HG03558 (cell line): ENCODE measurements around the gene ABCD1.
"Not testable (repeated sequence)": the region's sequence is repeated elsewhere in the genome, so short reads cannot be mapped to it uniquely, and the experiment has no call there.

Source experiments
- ATAC-seq: cut with Tn5 transposase; IDR thresholded peaks from one replicate; pipeline ENCODE4 v1.9.1; 2021; ENCODE audit warnings: moderate number of reproducible peaks; ENCODE audit not compliant: unreplicated experiment; ENCODE audit errors: extremely low read depth

ABCD1 gene

GRCh38 chrX:153706799-153707198 lies 17.9 kb upstream of the ABCD1 start:
- no peak for ATAC-seq

GRCh38 chrX:153707406-153707805 lies 17.2 kb upstream of the ABCD1 start:
- no peak for ATAC-seq

DNA sequence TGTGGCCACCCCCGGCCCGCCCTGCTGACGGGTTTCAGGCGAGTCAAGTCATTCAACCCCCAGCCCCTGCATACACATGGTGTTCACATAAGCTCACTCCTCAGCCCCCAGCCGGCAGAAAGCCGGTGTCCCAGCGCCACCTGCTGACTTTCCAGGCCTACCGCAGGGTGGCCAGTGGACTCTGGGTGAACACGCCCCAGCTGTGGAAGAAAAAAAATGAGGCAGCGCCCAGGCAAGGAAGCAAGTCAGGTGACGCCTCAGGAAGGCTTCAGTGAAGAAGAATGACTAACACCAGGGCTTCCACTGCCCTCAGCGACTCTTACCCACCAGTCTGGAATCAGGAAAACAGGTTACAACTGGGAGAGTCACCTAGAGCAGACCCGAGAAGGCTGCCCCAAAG lies 16.2 kb upstream of the ABCD1 start:
- no peak for ATAC-seq

DNA sequence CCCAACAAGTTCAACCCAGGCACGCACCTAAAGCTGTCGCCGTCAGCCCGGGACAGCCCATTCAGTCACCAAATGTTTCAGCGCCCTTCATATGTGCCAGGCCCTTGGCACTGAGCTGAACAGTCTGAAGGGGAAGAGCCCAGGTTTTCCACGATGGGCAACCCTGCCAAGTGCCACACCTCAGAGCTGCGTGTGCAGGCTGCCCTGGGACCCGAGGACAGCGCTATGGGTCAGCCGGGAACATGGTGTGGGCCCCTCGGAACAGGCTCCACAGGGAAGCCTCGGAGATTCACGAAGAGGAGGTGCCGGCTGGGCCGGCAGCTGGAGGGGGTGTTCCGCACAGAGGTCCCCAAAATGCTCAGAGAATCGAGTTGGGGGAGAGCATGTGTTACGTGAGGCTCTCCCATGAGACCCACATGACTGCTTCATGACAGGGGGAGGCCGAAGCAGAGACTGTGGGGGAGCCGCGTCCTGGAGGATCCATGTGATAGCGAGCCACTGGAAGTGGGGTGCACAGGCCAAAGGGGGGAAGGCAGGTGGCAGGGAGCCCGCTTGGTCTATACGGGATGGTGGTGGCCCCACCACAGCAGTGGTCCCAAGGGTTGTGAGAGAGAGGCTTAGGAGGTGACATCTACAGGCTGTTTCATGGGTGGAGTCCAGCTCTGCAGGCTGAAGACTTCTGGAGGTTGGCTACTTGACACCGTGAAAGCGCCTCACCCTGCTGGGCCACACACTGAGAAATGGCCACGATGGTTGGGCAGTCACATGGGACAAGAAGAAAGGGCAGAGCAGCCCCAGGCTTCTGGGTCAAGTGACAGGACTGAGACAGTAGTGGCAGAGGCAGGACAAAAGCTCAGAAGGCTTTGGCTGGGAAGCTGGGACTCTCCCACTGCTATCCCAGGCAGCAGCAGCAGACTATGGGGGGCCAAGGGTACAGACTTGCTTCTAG lies 14.7 kb upstream of the ABCD1 start:
- no peak for ATAC-seq

DNA sequence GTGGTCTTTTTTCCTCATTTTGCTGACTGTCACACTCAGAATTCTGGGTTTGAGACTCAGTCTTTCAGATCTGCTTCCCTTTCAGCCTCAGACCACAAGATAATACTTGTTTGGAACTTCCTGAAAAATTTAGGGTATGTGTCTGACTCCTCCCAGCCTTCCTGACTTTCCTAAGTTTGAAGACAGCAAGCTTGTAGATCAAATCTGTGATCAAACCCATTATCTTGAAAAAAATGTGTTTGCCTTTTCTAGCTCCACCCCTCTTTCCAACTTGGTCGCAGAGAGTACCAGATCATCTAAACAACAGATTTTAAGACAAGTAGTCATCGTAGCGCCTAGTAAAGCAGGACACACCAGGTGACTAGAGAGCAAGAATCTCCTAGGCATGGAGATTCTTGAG lies 10.4 kb upstream of the ABCD1 start:
- no peak for ATAC-seq

GRCh38 chrX:153717445-153717844 lies 7.2 kb upstream of the ABCD1 start:
- ATAC-seq: no peak

- no peak for ATAC-seq
Measured at GRCh38 chrX:153719238-153719637, 5.4 kb upstream of the ABCD1 start.

DNA sequence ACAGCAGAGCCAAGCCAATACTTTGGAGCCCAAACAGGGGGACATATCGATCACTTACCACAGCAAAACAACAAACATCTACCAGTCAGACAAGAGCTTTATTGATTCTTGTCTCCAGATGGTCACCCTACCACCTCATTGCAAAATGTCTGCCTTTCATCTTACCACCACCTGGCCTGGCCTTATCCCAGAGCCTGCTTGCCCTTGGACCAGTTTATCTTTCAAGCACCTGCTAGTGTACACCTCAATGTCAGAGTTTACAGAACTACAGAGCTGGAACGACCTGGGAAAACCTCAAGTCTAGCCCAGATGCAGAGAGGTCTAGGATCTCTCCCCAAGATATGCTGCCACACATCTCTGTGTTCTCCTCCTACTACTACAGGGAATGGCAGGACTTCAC lies 5.0 kb upstream of the ABCD1 start:
- ATAC-seq: no peak

DNA sequence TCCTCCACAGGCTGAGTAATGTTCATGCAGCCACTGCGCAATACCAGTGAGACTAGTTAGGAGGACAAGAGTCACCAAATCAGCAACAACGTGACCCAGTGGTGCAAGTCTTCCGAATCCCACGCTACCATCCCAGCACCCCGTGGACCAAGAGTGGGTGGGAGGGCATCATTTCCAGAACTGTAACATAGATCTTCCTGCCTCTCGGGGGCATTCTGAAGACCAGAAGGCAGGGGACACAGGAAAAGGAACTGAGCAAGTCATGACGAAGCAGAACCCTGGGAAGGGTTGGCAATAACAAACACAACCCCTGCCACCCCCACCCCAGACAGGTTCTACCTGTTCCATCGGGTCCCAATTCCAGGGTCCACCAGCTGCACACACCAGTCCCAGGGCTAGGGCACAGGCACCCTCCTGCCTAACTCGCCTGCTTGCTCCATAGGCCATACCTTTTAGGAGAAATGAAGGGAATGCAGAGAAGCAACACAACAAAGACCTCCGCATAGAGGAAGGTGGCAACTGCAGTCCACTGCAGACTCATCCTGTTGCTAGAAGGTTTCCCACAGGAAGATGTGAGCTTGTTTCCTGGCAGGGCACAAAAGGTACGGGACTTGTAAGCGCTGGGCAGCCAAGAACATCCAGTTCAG lies 1.8 kb upstream of the ABCD1 start:
- no peak for ATAC-seq

DNA sequence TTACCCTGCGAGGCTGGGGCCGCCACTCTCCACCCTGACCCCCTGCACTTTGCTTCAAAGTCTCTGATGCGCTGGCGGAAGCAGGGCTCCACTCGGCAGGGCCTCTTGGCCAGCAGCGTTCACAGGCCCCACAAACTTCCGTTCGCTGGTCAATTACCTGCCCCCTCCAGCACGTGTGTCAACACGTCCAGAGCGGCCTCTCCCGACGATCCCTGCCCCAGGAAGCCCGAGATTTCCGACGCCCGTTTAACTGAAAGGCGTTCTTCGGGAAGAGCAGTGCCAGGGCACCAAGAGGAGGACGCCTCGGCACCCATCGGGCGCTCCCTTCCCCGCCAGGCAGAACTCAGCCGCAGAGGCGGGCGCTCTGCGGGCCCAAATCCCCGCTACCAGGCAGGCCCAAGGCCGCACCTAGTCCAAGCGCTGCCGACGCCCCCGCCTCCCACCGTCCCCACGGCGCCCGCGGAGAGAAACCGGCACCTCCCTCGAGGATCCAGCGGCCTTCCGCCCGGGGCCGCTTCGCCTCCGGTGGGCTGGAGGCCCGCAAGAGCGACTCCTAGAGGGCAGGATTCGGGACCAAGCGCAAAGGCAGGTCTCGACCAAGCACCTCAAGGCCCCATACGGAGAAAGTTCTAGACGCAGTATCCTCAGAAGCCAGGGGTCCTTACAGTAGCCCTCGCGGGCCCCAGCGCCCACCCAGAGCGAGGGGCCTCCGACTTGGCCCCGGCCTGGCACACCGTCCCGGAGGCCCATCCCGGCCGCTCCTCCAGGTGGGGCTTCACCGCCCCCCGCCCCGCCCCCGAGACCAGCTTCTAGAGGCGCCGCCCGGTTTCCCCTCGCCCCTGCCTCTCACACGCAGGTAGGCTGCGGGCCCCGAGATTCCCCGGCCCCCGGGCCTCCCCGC lies 1.1 kb upstream of the ABCD1 start:
- no peak for ATAC-seq

DNA sequence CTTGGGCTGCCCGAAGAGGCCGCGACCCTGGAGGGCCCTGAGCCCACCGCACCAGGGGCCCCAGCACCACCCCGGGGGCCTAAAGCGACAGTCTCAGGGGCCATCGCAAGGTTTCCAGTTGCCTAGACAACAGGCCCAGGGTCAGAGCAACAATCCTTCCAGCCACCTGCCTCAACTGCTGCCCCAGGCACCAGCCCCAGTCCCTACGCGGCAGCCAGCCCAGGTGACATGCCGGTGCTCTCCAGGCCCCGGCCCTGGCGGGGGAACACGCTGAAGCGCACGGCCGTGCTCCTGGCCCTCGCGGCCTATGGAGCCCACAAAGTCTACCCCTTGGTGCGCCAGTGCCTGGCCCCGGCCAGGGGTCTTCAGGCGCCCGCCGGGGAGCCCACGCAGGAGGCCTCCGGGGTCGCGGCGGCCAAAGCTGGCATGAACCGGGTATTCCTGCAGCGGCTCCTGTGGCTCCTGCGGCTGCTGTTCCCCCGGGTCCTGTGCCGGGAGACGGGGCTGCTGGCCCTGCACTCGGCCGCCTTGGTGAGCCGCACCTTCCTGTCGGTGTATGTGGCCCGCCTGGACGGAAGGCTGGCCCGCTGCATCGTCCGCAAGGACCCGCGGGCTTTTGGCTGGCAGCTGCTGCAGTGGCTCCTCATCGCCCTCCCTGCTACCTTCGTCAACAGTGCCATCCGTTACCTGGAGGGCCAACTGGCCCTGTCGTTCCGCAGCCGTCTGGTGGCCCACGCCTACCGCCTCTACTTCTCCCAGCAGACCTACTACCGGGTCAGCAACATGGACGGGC lies 579 bp downstream of the ABCD1 start:
- ATAC-seq: no peak

- ATAC-seq: no peak
Measured at GRCh38 chrX:153725832-153726285, 1.2 kb downstream of the ABCD1 start.

- no peak for ATAC-seq
Measured at GRCh38 chrX:153726286-153727122, 1.8 kb downstream of the ABCD1 start.

DNA sequence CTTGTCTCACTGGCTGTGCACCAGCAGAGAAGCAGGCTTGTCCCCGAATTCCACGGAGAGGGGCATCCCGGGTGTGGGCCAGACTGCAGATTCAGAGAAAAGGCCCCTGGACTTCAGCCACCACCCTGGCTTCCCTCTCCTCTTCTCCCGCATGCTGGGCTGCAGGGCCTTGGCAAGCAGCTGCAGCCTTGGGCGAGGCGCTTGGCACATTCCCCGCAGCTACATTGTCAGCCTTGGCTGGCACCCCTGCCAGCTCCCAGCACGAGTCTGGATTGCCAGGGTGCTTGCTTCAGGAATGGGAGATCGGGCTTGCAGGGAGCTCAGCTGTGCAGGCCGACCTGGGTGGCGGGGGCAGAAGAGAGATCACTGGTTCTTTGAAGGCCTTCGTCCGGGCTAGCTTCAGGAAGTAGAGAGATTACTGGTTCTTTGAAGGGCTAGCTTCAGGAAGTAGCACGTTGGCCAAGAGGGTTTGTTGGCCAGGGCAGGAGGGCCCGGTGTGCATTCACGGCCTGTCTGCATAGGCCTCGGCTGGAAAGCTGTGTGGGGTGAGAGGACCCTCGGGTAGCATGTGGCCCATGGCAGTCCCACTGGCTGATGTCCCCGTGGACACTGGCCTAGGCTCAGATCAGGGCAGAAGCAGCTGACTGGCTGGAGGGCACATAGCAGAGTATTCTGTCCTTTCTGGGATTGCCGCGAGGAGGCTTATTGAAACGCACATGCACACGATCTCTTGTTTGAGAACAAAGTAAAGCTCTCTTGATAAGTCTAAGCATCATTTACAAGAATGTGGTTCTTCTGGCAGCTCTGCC lies 2.7 kb downstream of the ABCD1 start:
- no peak for ATAC-seq

DNA sequence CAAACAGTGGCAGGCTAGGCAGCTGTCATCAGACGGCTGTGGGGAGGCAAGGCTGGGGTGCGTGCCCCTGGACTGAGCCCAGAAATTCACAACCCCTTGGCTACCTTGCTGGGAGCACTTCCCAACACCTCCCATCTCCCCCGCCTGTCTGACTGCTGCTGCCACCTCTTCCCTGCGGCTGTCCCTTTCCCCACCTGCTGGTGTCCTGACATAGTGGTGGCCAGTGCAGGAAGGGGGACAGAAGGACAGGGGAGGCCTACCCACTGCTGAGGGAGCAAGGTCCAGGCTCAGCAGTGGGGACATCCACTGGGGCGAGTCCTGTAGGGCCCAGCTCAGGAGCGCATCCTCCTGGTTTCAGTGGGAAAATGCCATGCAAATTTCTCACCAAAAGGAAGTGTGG lies 3.4 kb downstream of the ABCD1 start:
- no peak for ATAC-seq

- no peak for ATAC-seq
Measured at GRCh38 chrX:153728951-153729631, 4.4 kb downstream of the ABCD1 start.

GRCh38 chrX:153730115-153730514 lies 5.5 kb downstream of the ABCD1 start:
- not testable (repeated sequence) for ATAC-seq
